GM21447 (cell line): Measurements from ENCODE around the gene GARS1.

Source experiments
- ATAC-seq: cut with Tn5 transposase; IDR thresholded peaks from one replicate; pipeline ENCODE4 v1.9.1; 2021; ENCODE audit not compliant: unreplicated experiment

GARS1 gene

DNA sequence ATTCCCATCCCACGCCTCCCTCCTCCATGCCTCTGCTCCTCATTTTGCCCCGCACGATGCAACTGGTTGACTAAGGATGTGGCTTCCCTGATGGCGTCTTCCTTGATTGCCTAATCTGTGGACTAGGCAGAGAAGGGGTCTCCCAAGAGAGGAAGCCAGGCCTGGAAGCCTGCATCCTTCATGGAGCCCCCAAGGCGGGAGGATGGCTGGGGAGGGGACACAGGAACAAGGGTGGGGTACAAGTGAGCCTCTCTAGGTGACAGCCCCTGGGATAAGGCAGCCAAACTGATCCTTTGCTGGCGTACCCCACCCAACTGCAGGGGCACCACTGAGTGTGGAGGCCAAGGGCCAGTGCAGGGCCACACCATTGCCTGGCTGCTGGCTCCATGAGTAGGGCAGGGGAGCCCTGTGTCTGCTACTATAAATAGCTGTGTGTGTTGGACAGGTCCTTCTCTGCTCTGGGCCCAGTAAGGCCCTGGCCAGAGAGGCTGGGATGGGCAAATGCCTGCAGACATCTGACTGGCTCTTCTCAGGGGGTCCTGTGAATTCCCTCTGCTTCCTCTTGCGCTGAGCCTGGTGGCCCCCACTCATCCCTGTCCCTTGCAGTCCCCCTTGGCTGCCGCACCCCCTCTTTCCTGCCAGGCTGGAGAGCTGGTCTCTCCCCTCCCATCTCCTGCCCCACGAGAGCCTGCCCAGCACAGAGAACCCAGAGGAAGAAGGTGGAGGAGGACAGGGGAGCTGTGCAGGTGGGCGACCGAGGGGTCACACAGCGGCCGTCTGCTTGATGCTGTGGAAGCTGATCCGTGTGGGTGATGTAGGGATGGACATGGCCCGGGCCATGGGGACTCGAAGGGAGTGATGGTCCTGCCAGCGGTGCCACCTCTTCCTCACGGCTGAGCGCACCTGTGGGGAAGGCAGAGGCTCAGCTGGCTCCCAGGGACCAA is 58.3 kb downstream of the GARS1 start:
- no peak for ATAC-seq

- ATAC-seq, result no peak
Observed at GRCh38 chr7:30654296-30655090, 59.8 kb downstream of the GARS1 start.

DNA sequence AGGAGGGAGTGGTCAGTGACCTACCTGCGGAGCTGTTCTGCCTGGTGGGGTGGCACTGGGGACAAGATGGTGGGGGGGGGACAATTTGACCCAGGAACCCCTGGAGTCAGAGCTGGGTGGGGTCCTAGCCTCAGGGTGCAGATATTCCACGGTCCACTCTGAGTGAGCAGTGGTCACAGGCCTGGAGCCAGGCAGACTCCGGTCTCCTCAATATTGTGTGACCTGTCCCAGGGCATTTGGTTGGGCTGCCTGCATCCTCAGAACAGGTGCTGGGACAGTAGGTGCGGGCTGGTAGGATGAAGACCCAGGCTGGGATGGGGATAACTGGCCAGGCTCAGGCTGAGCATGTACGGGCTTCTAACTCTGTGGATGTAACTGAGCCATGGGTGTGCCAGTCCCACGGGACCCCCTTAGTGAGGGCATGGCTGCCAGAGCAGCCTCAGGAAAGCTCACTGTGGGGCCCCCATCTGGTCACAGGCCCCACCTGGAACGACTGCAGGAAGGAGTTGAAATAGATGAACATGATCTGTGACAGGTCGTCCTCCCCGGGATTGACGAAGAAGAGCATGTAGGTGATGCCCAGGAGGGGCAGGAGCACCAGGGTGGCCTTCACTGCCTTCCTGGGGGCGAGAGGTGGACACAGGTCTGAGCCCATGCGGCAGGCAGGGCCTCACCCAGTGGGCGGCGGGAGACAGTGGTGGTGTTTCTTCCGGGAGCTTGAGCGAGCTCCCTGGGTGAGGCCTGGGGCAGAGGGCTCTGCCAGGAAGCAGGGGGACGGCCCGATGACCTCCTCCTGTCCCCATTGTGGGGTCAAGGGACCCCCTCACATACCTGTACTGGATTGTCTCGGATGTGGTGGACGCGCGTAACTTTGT is 60.7 kb downstream of the GARS1 start:
- no peak for ATAC-seq

- ATAC-seq, result no peak
Observed at GRCh38 chr7:30656006-30656957, 61.6 kb downstream of the GARS1 start.

GRCh38 chr7:30657131-30657530 is 62.5 kb downstream of the GARS1 start:
- no peak for ATAC-seq

- no peak for ATAC-seq
Observed at GRCh38 chr7:30658479-30659074, 63.9 kb downstream of the GARS1 start.

DNA sequence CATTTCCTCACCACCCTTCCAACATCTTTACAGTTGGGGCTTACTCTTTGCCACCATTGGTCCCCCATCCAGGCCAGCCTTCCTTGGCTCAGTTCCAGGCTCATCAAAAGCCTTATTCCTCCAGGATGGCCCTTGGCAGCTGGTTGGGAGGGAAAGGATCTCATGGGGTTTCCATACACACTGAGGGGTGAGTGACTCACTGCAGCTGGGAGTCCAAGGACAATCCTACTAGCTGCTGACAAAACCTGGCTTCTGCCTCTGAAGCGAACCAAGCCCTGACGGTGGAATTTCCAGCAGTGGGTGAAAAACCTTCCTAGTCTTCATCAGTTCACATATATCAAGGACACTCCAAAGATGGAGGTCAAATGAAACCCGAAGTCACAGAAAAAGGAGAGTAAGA is 64.6 kb downstream of the GARS1 start:
- ATAC-seq, result no peak

DNA sequence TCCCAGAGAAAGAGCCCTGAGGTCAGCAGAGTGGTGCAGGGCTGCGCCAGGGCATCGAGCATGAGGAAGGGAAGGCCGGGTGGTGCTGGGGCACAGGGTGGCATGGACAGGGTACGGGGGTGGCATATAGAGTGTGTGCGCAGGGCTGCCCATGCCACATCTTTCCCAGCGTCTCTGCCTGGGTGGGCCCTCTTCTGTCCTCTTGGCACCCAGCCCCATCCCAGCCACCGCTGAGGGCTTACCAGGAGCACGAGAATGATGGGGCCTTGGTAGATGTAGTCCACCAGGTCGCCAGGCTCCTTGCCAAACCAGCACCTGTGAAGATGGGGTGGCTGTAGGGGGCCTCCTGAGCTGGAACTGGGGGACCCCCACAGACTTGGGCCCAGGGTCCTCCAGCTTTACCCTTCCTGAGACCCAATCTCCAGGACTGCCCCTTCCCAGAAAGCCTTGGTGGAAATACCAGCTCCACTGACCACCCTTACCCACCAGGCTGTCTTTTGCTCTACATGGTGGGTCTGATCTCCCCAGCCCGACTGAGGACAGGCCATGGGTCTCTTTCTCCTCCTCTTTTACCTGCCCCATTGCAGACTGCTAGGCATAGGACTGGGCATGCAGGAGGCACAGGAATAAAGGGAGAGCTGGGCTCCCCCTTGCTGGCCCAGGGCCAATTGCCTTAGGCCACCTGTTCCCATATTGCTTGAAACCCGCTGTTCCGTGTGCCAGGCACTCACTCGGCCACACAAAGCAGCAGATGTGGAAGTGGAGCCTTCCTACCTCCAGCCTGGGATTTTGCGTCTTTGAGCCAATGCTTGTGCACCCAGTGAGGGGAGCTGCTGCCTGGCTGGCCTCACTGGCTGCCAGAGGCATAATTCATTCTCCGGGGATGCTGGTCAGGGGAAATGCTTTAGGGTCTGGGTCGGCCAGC is 65.9 kb downstream of the GARS1 start:
- no peak for ATAC-seq

GRCh38 chr7:30661926-30662325 is 67.2 kb downstream of the GARS1 start:
- no peak for ATAC-seq

DNA sequence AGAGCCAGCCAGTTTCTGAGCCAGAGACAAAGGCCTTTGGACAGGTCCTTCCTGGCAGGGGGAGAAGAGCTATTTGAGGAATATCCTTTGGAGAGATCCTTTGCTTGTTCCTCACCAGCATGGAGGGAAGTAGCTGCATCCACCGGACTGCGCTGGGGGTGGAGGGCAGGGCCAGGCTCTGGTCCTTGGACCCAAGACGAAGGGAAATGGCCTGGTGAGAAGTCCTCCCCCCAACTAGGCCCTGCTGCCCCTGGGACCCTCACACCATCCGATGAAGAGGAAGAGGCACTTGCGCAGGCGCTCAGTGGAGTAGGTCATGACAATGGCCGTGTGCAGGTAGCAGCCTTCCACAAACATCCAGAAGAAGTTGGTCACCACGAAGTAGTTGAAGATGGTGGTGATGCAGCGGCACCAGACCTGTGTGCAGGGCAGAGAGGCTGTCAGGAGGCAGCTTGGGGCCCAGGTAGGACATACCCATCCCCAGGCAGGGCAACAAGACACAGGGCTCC is 67.8 kb downstream of the GARS1 start:
- no peak for ATAC-seq

DNA sequence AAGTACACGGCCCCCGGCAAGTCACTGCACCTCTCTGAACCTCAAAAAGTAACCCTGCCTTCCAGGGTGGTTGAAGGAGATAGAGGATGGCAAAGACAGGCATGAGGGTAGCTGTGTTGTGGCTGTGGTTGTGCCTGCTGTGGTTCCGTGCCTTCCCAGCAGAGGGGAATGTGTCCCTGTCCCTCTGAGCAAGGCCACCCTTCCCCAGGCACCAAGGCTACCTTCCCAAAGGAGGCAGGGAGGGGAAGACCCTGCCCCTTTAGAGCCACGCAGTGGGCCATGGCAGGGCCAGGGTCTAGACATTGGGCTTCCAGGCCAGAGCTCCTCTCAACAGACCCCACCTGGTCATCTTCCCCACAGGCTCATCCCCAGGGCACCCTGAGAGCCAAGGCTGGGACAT is 68.7 kb downstream of the GARS1 start:
- ATAC-seq, result no peak

GRCh38 chr7:30664184-30664885 is 69.7 kb downstream of the GARS1 start:
- no peak for ATAC-seq

- ATAC-seq, result no peak
Observed at GRCh38 chr7:30665043-30665442, 70.4 kb downstream of the GARS1 start.

DNA sequence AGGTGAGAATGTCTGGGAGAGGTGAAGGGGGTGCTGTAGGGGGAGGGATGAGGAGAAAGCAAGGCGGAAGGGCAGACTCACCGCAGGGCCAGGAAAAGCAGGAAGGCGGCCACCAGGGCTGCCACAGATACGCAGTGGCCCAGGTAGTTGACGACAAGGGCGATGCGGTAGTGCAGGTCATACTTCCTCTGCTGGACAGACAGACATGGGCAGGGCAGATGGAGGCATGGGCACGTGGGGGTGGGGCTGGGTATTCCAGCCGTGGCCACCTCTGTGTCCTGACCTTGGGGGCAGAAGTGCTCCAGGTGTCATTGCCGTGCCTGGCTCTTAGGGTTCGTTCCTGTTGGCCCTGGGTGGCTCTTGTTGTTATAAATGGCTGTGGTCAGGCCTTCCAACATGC is 70.8 kb downstream of the GARS1 start:
- no peak for ATAC-seq

GRCh38 chr7:30667172-30667571 is 72.5 kb downstream of the GARS1 start:
- no peak for ATAC-seq

GRCh38 chr7:30668102-30668501 is 73.4 kb downstream of the GARS1 start:
- ATAC-seq, result no peak

GRCh38 chr7:30671793-30672465 is 77.3 kb downstream of the GARS1 start:
- ATAC-seq, result no peak
